ENCODE results near the gene NAPSA. TPM values are rescaled to one million over a fixed set of nuclear protein-coding genes. Genes with fewer than 3 reads are reported as not detected.
"Not testable (repeated sequence)": the region's sequence is repeated elsewhere in the genome, so short reads cannot be mapped to it uniquely, and the experiment has no call there.

The NAPSA gene
- polyA plus RNA-seq (ENCODE audit: insufficient read length in 4 of 4) = 10 to 100 TPM in 2 of 4 donors, 1 to 10 TPM in 2; 9.0 to 11.0 (median 10.0) TPM

GRCh38 chr19:50365434-50366306 lies at the start of gene NAPSA:
Gene NAPSA (minus strand): TSS chr19:50365639. CDS start chr19:50365621, 18 bp downstream.
- DNase-seq (ENCODE audit: low read depth in 4 of 4, low spot score in 2 of 4) = no peak

DNA sequence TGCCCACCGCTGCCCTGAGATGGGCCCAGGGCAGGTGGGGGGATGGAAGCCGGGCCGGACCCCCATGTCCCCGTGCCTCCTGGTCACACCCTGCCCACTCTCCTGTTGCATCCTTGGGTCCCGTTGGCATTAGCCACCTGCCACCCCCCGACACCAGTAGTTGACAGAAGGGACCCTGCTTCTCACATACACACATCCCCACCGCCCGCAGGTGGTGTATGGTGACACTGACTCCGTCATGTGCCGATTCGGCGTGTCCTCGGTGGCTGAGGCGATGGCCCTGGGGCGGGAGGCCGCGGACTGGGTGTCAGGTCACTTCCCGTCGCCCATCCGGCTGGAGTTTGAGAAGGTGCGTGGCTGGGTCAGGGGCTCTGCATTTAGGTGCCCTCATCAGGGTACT lies 48.1 kb upstream of the NAPSA start:
- no peak for DNase-seq (ENCODE audit: low read depth in 4 of 4, low spot score in 2 of 4)

GRCh38 chr19:50413096-50413495 lies 47.7 kb upstream of the NAPSA start:
- DNase-seq (ENCODE audit: low read depth in 4 of 4, low spot score in 2 of 4) = no peak

DNA sequence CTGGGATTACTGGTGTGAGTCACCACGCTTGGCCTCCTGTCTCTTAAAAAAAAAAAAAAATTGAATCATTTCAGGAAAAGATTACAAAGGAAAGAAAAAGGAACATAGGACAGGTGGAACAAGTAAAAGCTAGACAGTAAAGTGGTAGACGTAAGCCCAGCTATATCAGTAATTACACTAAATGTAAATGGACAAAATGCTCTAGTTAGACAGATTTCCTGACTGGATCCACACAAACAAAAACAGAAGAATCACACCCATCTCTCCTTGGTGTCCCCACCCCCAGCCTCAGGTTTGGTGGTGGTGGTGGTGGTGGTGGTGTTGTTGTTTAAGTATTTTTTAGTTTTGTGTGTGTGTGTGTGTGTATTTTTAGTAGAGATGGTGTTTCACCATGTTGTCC lies 47.0 kb upstream of the NAPSA start:
- DNase-seq (ENCODE audit: low read depth in 4 of 4, low spot score in 2 of 4) = no peak

DNA sequence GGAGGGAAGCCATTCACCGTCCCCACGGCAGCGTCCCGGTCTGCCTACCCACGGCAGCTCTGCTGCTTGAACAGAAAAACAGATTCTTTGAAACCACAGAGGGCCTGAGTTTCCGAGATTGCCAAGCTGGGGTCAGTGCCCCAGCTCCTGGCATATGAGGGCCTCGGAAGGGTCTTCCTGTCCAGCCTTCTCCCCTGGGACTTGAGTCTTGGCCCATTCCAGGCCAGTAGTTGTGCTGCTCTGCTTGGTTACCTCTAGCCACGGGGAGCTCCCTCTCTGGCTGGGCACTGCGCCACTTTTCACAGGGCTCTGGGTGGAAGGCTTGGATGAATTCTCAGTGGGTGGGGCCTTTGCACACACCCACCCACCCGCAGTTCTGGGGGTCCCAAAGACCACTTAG lies 44.7 kb upstream of the NAPSA start:
- no peak for DNase-seq (ENCODE audit: low read depth in 4 of 4, low spot score in 2 of 4)

GRCh38 chr19:50409347-50409746 lies 43.9 kb upstream of the NAPSA start:
- DNase-seq (ENCODE audit: low read depth in 4 of 4, low spot score in 2 of 4) = no peak

- DNase-seq (ENCODE audit: low read depth in 4 of 4, low spot score in 2 of 4) = no peak
Measured at GRCh38 chr19:50406829-50407228, 41.4 kb upstream of the NAPSA start.

DNA sequence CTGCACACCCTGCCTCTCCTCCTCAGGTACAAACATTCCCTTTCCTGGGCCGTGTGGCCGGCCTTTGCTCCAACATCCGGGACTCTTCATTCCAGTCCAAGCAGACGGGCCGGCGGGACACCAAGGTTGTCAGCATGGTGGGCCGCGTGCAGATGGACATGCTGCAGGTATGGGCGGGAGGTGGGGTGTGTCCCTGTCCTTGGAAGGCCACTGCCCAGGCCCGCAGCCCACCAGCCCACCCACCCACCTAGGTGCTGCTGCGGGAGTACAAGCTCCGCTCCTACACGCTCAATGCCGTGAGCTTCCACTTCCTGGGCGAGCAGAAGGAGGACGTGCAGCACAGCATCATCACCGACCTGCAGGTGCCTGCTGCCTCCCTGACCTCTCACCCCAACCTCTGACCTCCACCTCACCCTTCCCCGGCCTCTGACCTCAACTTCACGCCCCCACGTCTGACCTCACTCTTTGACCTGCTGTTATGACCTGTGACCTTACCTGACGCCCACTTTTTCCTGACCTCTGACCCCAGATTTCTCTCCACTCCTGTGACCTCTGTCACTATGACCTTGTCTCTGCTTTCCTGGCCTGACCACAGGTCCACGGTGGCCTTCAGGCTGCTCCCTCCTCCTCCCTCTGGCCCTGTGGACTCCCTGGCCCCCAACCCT lies 40.8 kb upstream of the NAPSA start:
- no peak for DNase-seq (ENCODE audit: low read depth in 4 of 4, low spot score in 2 of 4)

DNA sequence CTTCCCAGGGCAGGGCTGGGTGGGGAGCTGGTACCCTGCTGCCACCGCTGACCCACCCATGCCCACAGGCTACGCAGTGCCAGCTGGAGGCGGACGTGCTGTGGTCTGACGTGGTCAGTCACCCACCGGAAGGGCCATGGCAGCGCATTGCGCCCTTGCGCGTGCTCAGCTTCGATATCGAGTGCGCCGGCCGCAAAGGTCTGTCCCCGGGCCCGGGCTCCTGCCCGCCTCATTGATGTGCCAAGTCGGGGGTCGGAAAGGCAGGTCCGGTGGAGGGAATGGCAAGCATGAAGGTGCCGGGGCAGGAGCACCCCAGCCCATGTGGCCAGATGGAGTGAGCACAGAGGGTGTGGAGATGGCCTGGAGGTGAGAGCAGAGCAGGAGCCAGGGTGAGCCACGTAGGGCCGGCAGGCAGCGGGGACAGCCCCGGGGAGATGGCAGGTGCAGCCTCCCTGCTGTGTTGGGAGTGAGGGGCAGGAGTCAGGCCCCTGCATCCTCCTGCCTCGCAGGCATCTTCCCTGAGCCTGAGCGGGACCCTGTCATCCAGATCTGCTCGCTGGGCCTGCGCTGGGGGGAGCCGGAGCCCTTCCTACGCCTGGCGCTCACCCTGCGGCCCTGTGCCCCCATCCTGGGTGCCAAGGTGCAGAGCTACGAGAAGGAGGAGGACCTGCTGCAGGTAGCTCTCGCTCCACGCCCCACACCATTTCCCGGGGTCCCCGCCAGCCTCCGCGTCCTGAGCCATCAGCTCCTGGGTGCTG lies 37.3 kb upstream of the NAPSA start:
- DNase-seq (ENCODE audit: low read depth in 4 of 4, low spot score in 2 of 4) = no peak

DNA sequence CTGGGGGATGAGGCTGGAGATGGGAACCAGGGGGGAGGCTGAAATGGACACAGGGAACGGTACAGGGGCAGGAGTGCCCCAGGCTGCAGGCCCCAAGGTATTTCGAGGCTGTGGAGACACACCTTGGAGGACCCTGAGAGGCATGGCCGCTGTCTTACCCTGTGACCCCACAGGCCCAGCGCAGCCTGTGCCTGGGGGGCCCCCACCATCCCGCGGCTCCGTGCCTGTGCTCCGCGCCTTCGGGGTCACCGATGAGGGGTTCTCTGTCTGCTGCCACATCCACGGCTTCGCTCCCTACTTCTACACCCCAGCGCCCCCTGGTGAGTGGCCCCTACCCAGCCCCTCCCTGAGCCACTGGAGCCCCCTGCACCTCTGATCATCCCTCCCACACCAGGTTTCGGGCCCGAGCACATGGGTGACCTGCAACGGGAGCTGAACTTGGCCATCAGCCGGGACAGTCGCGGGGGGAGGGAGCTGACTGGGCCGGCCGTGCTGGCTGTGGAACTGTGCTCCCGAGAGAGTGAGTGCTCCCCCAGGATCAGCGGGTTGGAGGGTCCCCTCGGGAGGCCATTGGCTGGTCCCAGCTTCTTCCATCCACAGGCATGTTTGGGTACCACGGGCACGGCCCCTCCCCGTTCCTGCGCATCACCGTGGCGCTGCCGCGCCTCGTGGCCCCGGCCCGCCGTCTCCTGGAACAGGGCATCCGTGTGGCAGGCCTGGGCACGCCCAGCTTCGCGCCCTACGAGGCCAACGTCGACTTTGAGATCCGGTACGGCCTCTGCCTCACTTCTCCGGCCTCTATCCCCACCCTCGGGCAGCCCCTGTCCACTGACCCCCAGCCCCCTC lies 36.4 kb upstream of the NAPSA start:
- no peak for DNase-seq (ENCODE audit: low read depth in 4 of 4, low spot score in 2 of 4)

DNA sequence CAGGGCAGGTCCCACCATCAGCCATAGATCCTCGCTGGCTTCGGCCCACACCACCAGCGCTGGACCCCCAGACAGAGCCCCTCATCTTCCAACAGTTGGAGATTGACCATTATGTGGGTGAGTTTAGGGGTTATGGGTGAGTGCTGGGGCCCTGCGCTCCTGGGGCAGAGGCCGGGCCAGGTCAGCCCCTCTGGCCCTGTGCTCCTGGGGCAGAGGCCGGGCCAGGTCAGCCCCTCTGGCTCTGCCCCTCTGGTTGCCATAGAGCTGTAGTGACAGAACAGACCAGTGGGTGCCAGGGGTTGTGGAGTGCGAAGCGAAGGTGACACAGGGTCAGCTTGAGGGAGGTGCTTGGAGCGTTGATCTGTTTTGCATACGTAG lies 33.9 kb upstream of the NAPSA start:
- DNase-seq (ENCODE audit: low read depth in 4 of 4, low spot score in 2 of 4) = no peak

GRCh38 chr19:50398675-50399367 lies 33.4 kb upstream of the NAPSA start:
- DNase-seq (ENCODE audit: low read depth in 4 of 4, low spot score in 2 of 4) = no peak

DNA sequence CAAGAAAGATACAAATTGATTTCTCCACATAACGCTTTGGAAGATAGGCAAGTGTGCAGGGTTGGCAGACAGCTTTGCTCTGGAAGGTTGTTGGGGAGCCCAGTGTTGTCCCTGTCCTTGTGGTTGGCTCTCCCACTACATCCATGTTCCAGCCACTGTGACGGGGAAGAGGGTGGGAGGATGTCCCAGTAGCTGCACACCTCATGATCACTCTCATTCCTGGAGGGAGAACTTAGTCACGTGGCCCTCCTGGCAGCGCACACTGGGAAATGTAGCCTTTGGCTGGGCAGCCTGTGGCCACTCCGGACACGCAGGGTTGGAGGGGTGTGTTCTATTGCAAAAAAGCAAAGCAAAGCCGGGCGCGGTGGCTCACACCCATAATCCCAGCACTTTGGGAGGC lies 28.6 kb upstream of the NAPSA start:
- no peak for DNase-seq (ENCODE audit: low read depth in 4 of 4, low spot score in 2 of 4)

- DNase-seq (ENCODE audit: low read depth in 4 of 4, low spot score in 2 of 4) = no peak
Measured at GRCh38 chr19:50393589-50393988, 28.1 kb upstream of the NAPSA start.

DNA sequence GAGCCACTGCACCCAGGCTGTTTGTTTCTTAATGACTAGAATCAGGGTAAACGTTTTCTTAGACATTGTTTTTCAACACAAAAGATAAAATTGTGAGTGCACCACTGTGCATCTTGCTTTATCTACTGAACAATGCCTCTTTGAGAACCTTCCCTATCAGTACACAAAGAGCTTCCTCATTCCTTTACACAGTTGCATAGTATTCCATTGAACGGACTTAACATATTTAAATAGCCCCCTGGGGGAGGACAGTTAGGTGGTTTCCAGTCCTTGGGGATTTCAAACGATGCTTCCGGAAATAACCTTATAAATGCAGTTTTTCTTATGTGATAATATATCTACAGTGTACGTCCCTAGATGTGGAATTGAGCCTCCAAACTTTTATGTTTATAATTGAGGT lies 27.3 kb upstream of the NAPSA start:
- DNase-seq (ENCODE audit: low read depth in 4 of 4, low spot score in 2 of 4) = no peak

- DNase-seq (ENCODE audit: low read depth in 4 of 4, low spot score in 2 of 4) = not testable (repeated sequence)
Measured at GRCh38 chr19:50390952-50391351, 25.5 kb upstream of the NAPSA start.

DNA sequence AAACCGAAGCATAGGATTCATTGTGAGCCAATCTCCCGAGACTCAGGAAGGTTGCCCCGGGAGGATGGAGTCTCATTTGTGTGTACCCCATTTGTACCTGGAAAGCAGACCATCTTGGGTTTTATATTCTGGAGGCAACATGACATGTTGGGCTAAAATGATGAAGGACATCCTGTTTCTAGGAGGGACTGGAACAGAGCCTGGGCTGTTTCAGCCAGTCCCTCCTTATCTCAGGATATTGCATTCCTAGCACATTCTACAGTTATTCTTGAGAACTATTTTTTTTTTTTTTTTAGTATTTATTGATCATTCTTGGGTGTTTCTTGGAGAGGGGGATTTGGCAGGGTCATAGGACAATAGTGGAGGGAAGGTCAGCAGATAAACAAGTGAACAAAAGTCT lies 24.9 kb upstream of the NAPSA start:
- DNase-seq (ENCODE audit: low read depth in 4 of 4, low spot score in 2 of 4) = not testable (repeated sequence)

- no peak for DNase-seq (ENCODE audit: low read depth in 4 of 4, low spot score in 2 of 4)
Measured at GRCh38 chr19:50387868-50388245, 22.4 kb upstream of the NAPSA start.

DNA sequence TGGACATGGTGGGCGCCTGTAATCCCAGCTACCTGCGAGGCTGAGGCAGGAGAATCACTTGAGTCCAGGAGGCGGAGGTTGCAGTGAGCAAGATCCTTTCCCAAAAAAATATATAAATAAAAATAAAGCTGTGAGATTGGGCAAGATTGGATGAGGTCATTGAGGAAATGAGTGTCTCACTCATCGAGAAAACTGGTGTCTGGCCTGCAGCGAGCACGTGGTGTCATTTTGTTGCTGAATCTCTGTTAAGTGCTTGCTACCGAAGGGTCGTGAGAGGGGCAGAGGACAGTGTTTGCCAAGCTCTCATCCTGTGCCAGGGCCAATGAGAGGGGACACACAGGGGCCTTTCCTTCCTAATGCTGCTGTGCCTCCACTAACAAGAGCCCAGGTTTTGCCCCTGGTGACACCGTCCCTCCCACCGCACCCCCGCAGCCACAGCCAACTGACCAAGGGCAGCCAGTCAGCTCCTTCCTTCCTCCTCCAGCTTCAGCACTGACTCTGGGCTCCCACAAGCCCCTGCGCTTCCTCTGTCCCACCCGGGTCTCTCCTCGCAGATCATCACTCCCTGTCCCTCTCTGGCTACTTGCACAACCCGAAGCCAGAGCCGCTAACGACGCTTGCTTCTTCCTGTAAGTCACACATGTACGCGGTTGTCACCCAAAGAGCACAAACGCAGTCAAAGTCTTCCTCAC lies 21.9 kb upstream of the NAPSA start:
- DNase-seq (ENCODE audit: low read depth in 4 of 4, low spot score in 2 of 4) = no peak

Measured in left renal cortex interstitium (tissue), 4 donors.